GM18526 (cell line): ENCODE results near the gene MAP2K5.

ENCODE experiments used
- POLR2A ChIP-seq: IDR thresholded peaks from 3 replicates; pipeline ENCODE4 v1.6.1; 2011; ENCODE audit not compliant: insufficient read length; ENCODE audit errors: extremely low read depth

The MAP2K5 gene

DNA sequence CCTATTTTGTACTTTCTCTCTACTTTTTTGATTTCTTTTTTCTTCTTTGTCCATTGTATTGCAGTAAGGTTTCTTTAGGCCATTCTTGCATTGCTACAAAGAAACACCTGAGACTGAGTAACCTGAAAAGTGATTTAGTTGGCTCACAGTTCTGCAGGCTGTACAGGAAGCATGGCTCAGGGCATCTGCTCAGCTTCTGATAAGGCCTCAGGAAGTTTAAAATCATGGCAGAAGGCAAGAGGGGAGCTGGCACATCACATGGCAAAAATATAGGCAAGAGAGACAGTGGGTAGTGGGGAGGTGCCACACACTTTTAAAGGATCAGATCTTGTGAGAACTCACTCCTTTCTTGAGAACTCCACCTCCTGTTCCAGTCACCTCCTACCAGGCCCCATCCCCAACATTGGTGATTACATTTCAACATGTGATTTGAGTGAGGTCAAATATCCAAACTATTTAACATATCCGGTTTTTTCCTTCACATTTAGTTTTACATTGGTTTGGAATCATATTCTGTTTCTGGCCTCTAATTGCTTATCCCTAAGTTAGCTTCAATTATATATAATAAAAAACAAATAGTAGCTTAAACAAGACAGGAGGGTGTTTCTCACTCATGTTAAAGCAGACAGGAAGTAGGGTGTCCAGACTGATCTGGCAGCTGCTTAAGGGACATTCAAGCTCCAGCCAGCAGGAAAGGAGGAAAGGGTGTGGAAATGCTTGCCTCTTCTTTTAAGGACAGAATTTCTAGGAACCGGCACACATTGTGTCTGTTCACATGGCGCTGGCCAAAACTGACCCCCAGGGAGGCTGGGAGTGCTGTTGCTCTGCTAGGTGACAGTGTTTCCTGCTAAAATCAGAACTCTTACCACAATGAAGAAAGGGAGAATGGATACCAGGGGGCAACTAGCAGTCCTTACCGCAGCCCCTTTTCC lies 254.0 kb downstream of the MAP2K5 start:
- no peak for TF ChIP-seq POLR2A

DNA sequence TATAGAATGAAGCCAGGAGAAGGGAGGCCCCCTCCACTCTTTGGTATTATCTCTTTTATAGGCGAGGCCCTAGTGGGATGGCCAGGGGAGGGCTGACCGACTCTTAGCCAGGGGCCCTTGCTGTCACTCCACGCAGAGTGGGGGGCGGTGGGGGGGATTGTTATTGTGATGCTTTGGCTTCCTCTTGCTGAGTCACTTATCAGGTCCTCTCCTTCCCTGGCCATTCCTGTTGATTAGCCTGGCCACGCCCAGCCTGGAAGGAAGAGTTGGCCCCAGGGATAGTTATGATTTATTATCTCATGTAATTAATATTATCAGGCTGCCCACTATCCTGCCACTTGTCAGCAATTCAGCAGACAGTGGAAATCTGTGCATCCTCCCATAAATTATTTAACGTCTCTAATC lies 257.3 kb downstream of the MAP2K5 start:
- TF ChIP-seq POLR2A = no peak

DNA sequence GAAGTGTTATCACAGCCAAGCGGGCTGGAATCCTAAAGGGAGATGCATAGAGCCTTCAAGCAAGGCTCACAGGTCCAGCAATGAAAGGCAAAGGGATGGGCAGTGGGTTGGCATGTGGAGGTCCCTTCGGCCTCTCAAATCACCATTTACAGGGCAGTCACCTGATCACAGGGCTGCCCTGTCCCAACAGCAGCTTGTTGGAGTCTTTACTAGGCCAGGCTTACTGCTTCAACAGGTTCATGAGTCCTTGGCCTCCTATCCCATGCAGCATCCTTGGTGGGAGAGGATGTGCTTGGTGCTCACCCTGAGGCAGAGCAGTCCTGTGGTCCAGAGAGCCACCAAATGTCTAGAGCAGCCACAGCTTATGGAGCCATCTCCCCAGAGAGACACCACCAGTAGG lies 258.6 kb downstream of the MAP2K5 start:
- TF ChIP-seq POLR2A = no peak

GRCh38 chr15:67801926-67802914 lies 259.7 kb downstream of the MAP2K5 start:
- no peak for TF ChIP-seq POLR2A

GRCh38 chr15:67803299-67803698 lies 260.8 kb downstream of the MAP2K5 start:
- no peak for TF ChIP-seq POLR2A

DNA sequence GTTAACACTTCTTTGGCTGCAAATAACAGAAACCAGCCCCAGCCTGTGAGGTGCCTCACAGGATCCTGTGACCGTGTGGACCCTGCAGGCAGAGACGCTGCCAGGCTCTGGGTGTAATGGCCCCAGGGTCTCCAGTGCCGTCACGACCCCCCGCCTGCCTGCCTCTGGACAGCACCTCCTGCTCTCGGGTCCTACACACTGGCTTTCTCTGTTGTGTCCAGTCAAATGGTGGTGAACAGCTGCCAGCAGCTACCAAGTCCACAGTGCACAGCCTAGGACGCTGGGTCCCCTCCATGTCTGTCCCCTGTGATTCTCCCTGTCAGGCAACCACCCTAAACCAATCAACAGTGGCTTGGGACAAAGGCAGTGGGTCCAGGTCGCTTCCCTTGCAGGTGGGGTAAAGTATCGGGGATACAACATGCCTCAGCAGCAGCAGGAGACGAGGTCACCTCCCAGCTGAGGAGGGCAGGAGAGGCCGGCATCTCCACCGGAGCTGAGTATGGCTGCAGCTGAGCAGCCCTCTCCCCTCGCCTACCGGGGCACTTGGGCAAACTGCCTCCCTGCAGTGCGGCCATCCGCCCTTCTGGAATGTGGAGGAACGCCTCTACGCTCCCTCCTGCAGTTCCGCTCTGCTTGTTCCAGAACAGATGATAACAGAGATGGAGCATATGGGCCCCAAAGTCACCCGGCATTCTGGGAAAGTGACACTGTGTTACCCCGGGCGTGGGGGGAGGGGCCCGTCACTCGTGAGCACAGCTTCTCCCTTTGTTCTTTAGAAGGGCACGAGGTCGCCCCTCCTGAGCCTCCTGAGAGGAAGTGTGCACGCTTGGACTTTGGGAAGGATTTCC lies 261.7 kb downstream of the MAP2K5 start:
- no peak for TF ChIP-seq POLR2A

DNA sequence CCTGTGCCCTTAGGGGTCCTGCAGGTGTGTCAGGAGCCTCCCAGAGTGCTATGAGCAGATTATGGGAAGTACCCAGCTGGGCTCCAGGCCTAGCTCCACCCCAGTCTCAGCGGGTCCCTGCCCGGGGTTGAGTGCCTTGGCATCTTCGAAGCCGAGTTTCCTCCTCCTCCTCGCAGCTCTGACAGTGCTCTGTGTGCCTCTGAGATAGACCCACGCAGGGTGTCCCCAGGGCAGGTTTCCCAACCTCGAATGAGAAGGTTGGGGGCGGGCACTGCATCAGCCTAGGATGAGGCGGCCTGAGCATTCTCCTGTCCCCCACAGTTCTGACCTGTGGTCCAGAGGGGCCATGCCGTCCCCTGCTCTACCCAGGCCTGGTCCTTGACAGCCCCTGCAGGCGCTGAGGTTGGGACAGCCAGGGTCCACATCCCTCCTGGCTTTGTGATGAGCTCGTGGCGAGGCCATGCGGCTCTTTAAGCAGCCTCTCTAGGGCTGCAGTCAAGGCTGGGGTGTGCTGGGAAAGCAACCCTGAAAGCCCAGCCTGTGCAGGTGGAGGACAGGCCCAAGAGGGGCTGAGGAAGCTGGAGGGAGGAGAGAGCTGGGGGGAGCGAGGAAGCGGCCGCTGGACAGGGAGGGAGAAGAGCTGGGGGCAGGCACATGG lies 262.6 kb downstream of the MAP2K5 start:
- TF ChIP-seq POLR2A = no peak

DNA sequence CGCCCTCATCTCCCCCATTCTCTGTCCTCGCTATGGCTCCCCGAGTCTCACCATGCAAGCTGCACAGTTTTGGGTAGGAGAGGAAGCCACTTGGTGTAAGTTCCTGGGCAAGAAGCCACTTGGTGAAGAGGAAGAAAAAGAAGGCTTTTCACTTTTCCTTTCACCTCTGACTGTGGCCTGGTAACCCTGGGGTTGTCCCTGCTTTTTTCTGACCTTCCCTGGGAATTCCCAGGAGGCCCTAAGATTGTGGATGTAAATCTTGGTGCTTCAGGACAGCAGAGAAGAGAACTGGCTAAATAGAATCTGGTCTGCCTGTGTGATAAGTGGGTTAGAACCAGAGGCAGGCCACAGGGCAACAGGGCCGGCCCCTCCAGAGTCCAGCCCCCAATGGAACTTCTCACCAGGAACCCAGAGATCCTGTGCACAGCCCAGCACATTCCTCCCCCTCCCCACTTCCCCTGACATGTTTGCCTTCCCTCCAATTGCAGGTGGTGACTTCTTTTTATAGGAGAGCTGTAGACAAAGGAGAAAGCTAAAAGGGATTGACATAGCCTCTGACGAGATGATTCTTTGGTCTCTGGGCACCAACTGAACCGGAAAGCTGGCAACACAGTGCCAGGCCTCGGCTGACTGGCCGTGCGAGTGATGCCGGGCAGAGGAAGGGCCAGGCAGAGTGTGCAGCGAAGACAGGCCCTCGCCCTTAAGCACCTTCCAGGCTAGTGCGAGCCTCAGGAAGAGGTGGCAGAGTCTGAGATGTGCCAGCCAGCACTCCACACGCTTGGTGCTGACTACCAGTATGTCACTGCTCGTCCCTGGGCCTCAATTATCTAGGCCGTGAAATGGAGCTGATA lies 263.4 kb downstream of the MAP2K5 start:
- no peak for TF ChIP-seq POLR2A

- no peak for TF ChIP-seq POLR2A
Measured at GRCh38 chr15:67806536-67806935, 264.0 kb downstream of the MAP2K5 start.

GRCh38 chr15:67807141-67807540 lies 264.6 kb downstream of the MAP2K5 start:
- TF ChIP-seq POLR2A = no peak

- TF ChIP-seq POLR2A = no peak
Measured at GRCh38 chr15:67807836-67808235, 265.3 kb downstream of the MAP2K5 start.

- no peak for TF ChIP-seq POLR2A
Measured at GRCh38 chr15:67808821-67809220, 266.3 kb downstream of the MAP2K5 start.

- TF ChIP-seq POLR2A = no peak
Measured at GRCh38 chr15:67809441-67809840, 266.9 kb downstream of the MAP2K5 start.
